Transverse colon (tissue), 4 donors: ENCODE measurements around the gene GLS2. TPM values are rescaled to one million over a fixed set of nuclear protein-coding genes. Genes with fewer than 3 reads are reported as not detected.

Experiments used
- DNase-seq: peaks from one replicate; pipeline ENCODE4 v3.0.0-alpha.2; 2019
- H3K27ac ChIP-seq, 4 donors: fragments of 200-600 bp; sonication (generic); 2 replicates each; pipeline ENCODE4 v1.5.1; 2016 to 2018; ENCODE audit warnings: inconsistent platforms in 4 of 4
- H3K27me3 ChIP-seq: fragments of 200-600 bp; sonication (generic); 2 replicates; pipeline ENCODE4 v1.5.1; 2017; ENCODE audit warnings: inconsistent platforms
- H3K36me3 ChIP-seq, 4 donors: fragments of 200-600 bp; sonication (generic); 2 replicates each; pipeline ENCODE4 v1.5.1; 2017 to 2019; ENCODE audit warnings: inconsistent platforms in 4 of 4
- H3K4me1 ChIP-seq, 4 donors: fragments of 200-600 bp; sonication (generic); 2 replicates each; pipeline ENCODE4 v1.5.1; 2017 to 2020; ENCODE audit warnings: inconsistent platforms in 4 of 4
- H3K4me3 ChIP-seq, 4 donors: fragments of 200-600 bp; sonication (generic); 1 replicate in 1 of 4; 2 replicates in 3 of 4; pipeline versions ENCODE4 v1.5.1 to v1.6.1; 2017 to 2019; ENCODE audit warnings: inconsistent platforms in 4 of 4
- H3K9me3 ChIP-seq, 2 donors: fragments of 200-600 bp; sonication (generic); 2 replicates each; pipeline ENCODE4 v1.5.1; 2017 to 2019; ENCODE audit warnings: inconsistent platforms in 2 of 2
- CTCF ChIP-seq, 5 experiments: fragments of 200-600 bp in 3 of 5; fragments of 450-650 bp in 2 of 5; sonication (generic) in 3 of 5; IDR thresholded peaks; 1 replicate in 2 of 5; 2 replicates in 3 of 5; pipeline ENCODE4 v1.5.1; 2016 to 2017; ENCODE audit warnings: antibody characterized with exemption in 5 of 5, inconsistent platforms in 3 of 5, mild to moderate bottlenecking in 2 of 5, moderate library complexity in 1 of 5
- EP300 ChIP-seq: sonication (generic); formaldehyde crosslinking; IDR thresholded peaks from one replicate; pipeline ENCODE4 v1.6.1; 2017; ENCODE audit warnings: antibody characterized with exemption, low read depth
- POLR2A ChIP-seq: fragments of 450-650 bp; IDR thresholded peaks from one replicate; pipeline ENCODE4 v1.6.1; 2016; ENCODE audit warnings: antibody characterized with exemption, mild to moderate bottlenecking, moderate library complexity
- POLR2AphosphoS5 ChIP-seq, 3 donors: sonication (generic); formaldehyde crosslinking; IDR thresholded peaks; one replicate each; pipeline ENCODE4 v1.6.1; 2016; ENCODE audit warnings: antibody characterized with exemption in 3 of 3
- WGBS, 2 donors: methylation state at CpG; one replicate each; pipeline ENCODE4 v1.1.5; 2018; ENCODE audit warnings: low coverage in 1 of 2; 5-methylcytosine and 5-hydroxymethylcytosine counted together
- in situ Hi-C, 4 donors: fragments of 200-750 bp; cut with MboI; loops; one replicate each; pipeline versions ENCODE4 v1.15.0 to v1.15.1; 2017; ENCODE audit warnings: low sequenced_read_pairs in 3 of 4, low pct_ligation_motif_present in 1 of 4, low pct_unique_long_range_greater_than_20kb in 1 of 4
- intact Hi-C: fragments of 100-400 bp; cut with DNase I; formaldehyde crosslinking; loops from one replicate; pipeline ENCODE4 v1.15.1; 2023; ENCODE audit warnings: low total_unique reads
- total RNA-seq, 4 donors: library from RNA; depleted of rRNA; stranded (reverse); fragments of >200 nt; gene quantifications; one replicate each; pipeline ENCODE4 v1.1.0, GENCODE V29; 2016

Gene GLS2
- total RNA-seq, 4 donors from 2014 or later = 0.41 to 0.95 TPM; not detected in 2

DNA sequence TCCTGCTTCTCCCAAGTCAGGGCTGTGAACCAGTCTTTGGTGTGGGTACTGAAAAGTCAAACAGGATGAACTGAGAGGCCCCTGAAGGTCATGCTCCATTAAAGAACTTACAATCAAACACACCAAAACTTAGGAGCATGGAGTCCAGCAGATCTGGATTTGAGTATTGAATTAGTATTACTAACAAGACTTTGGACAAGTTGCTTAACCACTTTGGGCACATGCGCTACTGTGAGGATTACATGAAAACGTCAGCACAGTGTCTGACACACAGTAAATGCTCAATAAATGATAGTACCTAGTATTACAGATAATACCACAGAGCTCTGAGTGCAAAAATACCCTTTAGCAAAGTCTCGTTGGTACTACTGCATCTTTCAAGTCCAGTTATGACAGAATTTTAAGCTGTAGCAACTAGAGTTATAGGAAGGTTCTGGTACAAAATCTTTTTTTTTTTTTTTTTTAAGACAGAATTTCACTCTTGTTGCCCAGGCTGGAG, 62.0 kb downstream of the GLS2 start:
- intact Hi-C loops (no loop called here), in situ Hi-C loops (no loop called here)
- Histone ChIP-seq H3K27ac (no peak overlapping the region), H3K4me1 (no peaks in the 10 kb centered on the region), H3K9me3 (no peaks in the 10 kb centered on the region), H3K4me3 (no peak overlapping the region), H3K36me3 (peaks cover 0 to 5% (median 0%) of the 10 kb centered on the region in 4 donors), H3K27me3 (no peaks in the 10 kb centered on the region)
- DNase-seq = no peak
- WGBS, 2 donors = 54 to 63% methylated on average over 3 of the region's 3 CpGs
- TF ChIP-seq EP300 (no peak), POLR2AphosphoS5 (IDR thresholded peaks at IDR 0.05) (no peak), CTCF (IDR thresholded peaks at IDR 0.05) (no peak), POLR2A (no peak)

DNA sequence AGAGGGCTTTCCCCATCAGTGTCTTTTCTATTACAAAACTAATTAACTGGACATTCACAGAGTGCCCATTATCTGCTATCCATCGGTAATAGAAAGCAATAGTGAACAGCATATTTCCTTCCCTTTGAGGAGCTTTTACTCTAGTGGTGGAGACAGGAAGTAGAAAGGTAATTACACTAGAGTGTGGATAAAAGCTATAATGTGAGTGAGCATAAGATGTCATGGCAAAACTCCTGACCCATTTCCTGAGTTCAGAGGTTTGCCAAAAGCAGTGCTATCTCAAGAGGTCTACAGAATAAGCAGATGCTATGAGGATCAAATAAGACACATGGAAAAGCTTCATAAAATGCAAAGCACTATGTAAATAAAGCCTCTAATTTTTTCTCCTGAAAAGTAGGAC, 62.8 kb downstream of the GLS2 start:
- H3K4me1 ChIP-seq = no peaks in the 10 kb centered on the region
- TF ChIP-seq POLR2A (no peak), CTCF (IDR thresholded peaks at IDR 0.05) (no peak), POLR2AphosphoS5 (IDR thresholded peaks at IDR 0.05) (no peak), EP300 (no peak)
- in situ Hi-C loops = no loop called here
- intact Hi-C loops = no loop called here
- no peak overlapping the region for H3K27ac ChIP-seq
- no peak for DNase-seq
- H3K27me3 ChIP-seq = no peaks in the 10 kb centered on the region
- no peak overlapping the region for H3K4me3 ChIP-seq
- peaks cover 0 to 11% (median 0%) of the 10 kb centered on the region in 4 donors for H3K36me3 ChIP-seq
- no peaks in the 10 kb centered on the region for H3K9me3 ChIP-seq
- 82 to 86% methylated on average over 1 of the region's 1 CpG for WGBS, 2 donors

Other genes with a start within 250 kb of the GLS2 start
- gene ANKRD52, start 229.8 kb downstream of the GLS2 start, total RNA-seq = 100 to 1,000 TPM in 1 of 4 donors, 10 to 100 TPM in 3; 28.4 to 120 (median 40.0) TPM
- 10 to 100 TPM in 3 of 4 donors, 1 to 10 TPM in 1; 6.7 to 51.5 (median 27.9) TPM for gene COQ10A, start 221.2 kb downstream of the GLS2 start, total RNA-seq
- 100 to 1,000 TPM in 3 of 4 donors, 10 to 100 TPM in 1; 92.4 to 297 (median 213) TPM for gene CS, start 187.8 kb downstream of the GLS2 start, total RNA-seq
- 10 to 100 TPM; 34.0 to 87.2 (median 51.8) TPM for gene CNPY2, start 172.2 kb downstream of the GLS2 start, total RNA-seq
- 100 to 1,000 TPM in 1 of 4 donors, 10 to 100 TPM in 3; 45.2 to 206 (median 58.0) TPM for gene PAN2, start 154.2 kb downstream of the GLS2 start, total RNA-seq
- 1 to 10 TPM in 1 of 4 donors, not detected in 3; 1.3 TPM for gene IL23A, start 149.3 kb downstream of the GLS2 start, total RNA-seq
- 100 to 1,000 TPM in 3 of 4 donors, 10 to 100 TPM in 1; 85.6 to 192 (median 115) TPM for gene STAT2, start 128.1 kb downstream of the GLS2 start, total RNA-seq
- not detected for gene APOF, start 125.3 kb downstream of the GLS2 start, total RNA-seq
- gene TIMELESS, start 38.7 kb downstream of the GLS2 start, total RNA-seq = 1 to 10 TPM in 3 of 4 donors, under 1 TPM in 1; 0.75 to 7.8 (median 3.9) TPM
- gene MIP, start 33.5 kb downstream of the GLS2 start, total RNA-seq = not detected
- 10 to 100 TPM in 1 of 4 donors, 1 to 10 TPM in 3; 3.0 to 11.5 (median 3.9) TPM for gene SPRYD4, start 19.6 kb downstream of the GLS2 start, total RNA-seq
- gene RBMS2, start 33.7 kb upstream of the GLS2 start, total RNA-seq = 10 to 100 TPM; 17.3 to 55.1 (median 25.2) TPM
- gene BAZ2A, start 142.2 kb upstream of the GLS2 start, total RNA-seq = 100 to 1,000 TPM; 108 to 261 (median 124) TPM
- 1,000 to 10,000 TPM in 1 of 4 donors, 100 to 1,000 TPM in 3; 442 to 1,000 (median 608) TPM for gene ATP5F1B, start 157.8 kb upstream of the GLS2 start, total RNA-seq
- 100 to 1,000 TPM in 2 of 4 donors, 10 to 100 TPM in 2; 40.4 to 168 (median 102) TPM for gene PTGES3, start 200.1 kb upstream of the GLS2 start, total RNA-seq
- 1,000 to 10,000 TPM in 1 of 4 donors, 100 to 1,000 TPM in 3; 187 to 1,049 (median 756) TPM for gene NACA, start 237.1 kb upstream of the GLS2 start, total RNA-seq